GM19324 (cell line): ENCODE measurements around the gene CCDC182.

Experiments
- ATAC-seq: cut with Tn5 transposase; IDR thresholded peaks from one replicate; pipeline ENCODE4 v1.9.1; 2021; ENCODE audit warnings: mild to moderate bottlenecking, moderate library complexity; ENCODE audit not compliant: unreplicated experiment, low FRiP score

The CCDC182 gene

DNA sequence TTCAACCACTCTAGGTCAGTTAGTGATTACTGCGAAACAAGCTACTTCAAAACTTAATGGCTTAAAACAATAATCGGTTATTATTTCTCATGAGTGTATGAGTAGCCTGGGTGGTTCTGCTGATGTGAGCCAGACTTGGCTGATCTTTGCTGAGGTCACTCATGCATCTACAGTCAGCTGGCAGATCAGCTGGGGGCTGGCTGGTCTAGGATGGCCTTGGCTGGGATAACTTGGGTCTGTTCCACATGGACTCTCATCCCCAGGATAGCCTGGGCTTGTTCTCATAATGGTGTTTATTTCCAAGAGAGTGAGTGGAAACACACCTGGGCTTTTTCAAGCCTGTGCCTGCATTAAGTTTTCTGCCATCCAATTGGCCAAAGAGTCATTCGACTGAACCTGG, 13.0 kb downstream of the CCDC182 start:
- ATAC-seq, result no peak

- ATAC-seq, result no peak
These were observed 14.9 kb downstream of the CCDC182 start for GRCh38 chr17:57730026-57730701.

GRCh38 chr17:57727630-57728175, 17.4 kb downstream of the CCDC182 start:
- ATAC-seq, result no peak

DNA sequence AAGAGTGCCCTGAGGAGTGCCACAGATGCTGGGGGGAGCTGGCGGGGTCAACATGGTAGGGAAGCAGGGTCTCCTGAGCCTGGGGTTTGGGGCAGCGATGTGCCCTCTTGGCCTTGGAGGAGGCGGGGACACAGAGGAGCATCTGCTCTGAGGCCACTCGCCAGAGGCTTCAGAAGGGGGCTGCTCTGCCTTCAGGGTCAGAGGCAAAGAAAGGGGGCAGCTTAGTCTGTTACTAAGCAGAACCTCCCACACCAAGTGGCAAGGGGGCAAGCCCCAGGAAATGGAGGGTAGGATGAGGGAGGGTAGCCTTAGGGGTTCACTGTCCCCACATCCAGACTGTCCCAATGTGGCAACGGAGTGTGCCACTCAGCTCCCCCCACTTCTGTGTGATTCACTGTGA, 18.3 kb downstream of the CCDC182 start:
- ATAC-seq, result no peak

- ATAC-seq, result no peak
These were observed 18.8 kb downstream of the CCDC182 start for GRCh38 chr17:57726213-57726790.

DNA sequence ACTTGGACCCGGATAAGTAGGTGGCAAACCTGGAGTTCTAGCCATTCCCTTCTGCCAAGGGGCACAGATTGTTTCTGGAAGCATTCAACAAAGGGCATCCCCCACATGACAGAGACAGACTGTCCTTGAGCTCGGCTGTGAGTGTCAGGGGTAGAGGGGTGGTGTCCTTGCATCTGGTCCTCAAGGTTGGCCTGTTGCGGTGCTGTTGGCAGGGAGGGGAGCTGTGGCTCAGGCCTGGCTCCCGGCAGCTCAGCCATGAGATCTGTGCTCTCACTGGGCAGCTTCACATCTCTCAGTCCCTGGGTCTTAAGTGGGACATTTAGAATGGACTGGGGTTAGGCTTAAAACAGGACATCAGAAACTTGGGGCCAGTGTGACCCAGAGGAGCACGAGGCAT, 20.4 kb downstream of the CCDC182 start:
- ATAC-seq, result no peak

DNA sequence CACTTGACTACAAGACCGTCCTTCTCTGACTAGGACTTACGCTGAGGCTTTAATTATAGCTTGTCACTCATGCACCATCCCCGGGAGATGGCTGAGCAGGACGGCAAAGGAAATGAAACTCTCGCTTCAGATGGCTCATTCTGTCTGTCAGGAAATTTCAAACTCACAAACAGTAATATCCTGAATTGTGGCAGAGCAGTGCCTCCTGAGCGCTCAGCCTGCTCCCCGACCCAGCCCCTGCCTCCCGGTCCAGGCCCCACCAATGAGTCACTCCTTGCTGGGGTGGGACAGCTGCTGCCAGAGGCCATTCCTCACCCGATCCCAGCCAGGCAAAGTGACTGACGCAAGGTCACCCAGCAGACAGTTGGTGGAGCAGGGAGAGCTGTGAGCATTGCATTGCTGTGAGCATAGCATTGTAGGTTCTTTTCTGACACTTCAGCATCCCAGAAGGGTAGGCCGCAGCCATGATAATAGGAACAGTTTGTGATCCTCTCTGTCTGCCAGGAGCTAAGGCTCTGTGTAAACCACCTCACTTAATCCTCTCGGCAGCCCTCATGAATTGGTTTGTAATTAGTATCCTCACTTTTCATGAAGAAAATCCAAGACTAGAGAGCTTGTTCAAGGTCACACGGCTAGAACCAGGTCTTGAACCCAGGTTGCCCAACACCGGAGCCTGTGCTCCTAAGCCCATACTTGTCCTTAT, 20.9 kb downstream of the CCDC182 start:
- ATAC-seq, result no peak

GRCh38 chr17:57723427-57724025, 21.6 kb downstream of the CCDC182 start:
- ATAC-seq, result no peak

GRCh38 chr17:57722704-57723043, 22.4 kb downstream of the CCDC182 start:
- ATAC-seq, result no peak

DNA sequence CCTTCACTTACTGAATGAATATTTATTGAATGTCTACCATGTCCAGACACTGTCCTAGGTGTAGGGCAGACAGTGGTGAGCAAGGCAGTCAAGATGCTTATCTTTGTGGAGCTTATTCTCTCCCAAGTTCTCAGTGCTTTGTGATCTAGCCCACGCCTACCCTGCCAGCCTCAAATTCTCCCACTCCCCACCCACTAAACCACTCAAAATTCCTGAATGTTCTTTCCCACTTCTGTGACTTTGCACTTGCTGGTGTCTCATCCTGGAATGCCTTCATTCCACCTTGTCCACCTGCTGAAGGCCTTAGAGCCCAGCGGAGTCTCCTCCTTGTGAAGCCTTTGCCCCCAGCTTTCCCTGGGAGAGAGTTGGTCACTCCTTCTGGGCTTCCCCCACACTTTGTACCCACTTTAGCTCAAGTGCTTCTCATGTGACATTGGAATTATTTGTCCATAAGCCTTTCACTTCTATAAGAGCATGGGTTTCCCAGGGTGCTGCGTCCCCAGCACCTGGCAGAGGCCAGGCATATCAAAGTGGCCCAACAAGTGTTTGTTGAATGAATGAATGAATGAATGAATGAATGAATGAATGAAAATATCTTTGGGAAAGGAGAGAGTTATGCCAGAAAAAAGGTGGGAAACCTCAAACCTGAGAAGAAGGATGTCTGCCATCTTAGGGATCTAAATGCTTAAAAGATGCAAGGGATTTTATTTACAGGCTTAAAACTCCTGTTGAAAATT, 23.0 kb downstream of the CCDC182 start:
- ATAC-seq, result no peak

DNA sequence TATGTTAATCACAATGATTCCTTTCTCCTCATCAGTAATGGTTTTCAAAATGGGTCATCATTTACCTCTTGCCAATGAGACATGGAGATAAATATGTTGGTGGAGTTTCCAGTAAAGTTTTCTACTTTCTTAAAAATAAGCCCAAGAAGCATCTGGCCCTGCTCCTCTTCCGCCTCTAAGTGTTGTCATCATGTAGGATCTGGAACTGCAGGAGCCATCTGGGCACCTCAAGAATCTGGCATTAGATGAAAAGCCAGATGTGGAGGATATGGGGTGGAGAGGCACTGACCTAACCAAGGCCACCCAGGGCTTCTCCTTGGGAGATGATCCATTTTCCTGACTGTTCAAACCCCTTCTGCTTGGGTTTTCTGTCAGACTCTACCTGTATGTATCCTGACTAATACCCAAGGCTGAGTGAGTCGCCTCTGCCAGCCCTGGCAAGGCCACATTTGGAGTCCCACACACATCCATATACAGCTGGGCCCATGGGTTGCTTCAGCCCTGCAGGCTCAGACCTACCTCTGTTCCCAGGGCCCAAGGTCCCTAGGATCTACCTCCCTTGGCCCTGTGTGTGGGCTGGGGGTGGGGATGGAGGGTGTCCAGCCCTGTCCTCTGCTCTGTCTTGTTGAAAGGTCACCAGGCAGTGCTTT, 24.6 kb downstream of the CCDC182 start:
- ATAC-seq, result no peak

DNA sequence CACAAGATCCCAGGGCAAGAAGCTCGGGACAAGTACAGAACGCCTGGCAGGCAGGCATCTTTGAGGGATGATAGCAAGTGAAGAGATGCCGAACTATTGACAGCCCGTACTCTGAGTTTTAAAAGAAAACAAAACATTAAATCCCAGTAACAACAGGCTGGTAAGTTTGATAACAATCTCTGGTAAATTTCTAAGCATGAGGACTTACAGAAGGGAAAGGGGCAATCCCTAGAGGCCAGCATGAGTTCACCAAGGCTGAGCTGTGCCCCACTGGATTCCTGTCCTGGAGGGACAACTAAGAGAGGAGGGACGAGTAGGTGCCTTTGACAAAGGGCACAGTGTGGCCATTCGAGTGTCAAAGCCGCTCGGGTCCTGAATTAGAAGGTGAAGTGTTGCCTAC, 26.2 kb downstream of the CCDC182 start:
- no peak for ATAC-seq

DNA sequence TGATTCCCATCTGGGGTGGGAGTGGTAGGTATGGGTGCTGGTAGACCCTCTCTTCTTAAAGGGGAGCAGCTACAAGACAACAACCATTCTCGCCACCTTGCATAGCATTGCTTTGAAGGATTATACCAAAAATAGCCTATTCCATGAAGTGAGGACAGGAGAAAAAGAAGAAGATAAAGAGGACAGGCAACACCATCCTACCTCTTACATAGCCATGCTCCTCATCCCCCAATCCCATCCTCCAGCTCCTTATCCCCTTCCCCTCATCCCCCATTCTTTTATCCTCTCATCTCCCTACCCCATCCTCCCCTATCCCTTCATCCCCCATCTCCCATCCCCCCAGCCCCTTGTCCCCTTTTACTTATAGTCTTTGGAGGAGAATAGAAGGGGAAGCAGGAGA, 29.1 kb downstream of the CCDC182 start:
- ATAC-seq, result no peak

DNA sequence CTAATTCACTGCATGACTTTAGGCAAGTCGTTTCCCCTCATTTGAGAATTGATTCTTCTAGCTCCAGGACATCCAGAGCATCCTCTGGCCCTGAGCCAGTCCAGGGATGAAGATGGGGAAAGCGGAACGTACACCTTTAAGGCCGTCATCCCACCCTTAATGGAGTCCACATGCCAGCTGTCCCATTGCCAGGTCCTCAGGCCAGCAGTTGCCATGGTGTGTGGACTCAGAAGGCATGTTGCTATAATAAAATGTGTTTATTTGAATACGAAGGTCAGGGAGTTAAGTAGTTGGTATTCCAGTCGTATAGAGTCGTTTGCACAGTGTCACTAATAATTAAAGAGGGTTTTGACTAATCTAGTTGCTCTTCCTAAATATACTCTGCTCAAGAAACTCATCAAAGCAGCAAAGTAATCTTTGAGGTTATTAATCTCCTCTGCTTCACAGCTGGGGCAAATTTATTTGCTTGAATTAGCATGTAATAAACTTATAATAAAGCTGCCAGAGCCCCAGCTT, 30.4 kb downstream of the CCDC182 start:
- ATAC-seq, result no peak

DNA sequence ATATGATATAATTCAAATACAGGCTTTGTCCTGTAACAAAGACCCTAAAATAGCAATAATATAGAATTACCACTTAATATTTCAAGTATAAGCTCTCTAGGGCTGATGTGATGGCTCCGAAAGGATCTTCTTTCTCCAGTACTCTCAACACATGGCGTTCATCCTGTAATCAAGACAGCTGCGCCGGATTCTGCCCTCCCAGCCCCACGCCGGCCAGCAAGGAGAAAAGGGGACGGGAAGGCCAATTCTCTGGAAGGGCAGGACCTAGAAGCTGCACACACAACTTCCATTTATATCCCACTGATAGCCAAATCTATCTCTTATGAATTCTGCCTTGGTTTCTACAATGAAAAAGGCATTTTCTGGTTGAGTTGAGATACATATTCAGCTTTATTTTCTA, 32.0 kb downstream of the CCDC182 start:
- ATAC-seq, result no peak

GRCh38 chr17:57708410-57708809, 36.7 kb downstream of the CCDC182 start:
- ATAC-seq, result no peak

DNA sequence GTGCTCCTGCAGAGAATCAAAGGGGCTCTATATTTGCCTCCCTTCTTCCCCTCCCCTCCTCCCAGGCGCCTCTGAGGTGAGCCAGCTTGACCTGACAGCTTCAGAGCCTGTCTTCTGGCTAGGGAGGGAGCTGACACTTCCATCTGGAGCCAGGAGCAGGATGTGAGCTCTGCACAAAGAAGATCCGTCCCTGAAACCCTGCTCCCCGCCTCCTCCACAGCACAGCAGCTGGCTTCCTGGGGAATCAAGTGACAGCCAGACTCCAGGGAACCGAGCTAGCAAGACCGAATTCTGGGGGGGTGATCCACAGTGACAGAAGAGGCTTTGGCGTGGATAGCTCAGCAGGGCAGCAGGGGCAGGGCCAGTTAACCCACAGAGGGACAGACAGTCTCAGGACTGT, 37.2 kb downstream of the CCDC182 start:
- ATAC-seq, result no peak

- ATAC-seq, result no peak
These were observed 38.3 kb downstream of the CCDC182 start for GRCh38 chr17:57706761-57707160.

GRCh38 chr17:57705921-57706695, 39.0 kb downstream of the CCDC182 start:
- no peak for ATAC-seq
